ENCODE measurements around the gene ADGRD1.

The ADGRD1 gene

DNA sequence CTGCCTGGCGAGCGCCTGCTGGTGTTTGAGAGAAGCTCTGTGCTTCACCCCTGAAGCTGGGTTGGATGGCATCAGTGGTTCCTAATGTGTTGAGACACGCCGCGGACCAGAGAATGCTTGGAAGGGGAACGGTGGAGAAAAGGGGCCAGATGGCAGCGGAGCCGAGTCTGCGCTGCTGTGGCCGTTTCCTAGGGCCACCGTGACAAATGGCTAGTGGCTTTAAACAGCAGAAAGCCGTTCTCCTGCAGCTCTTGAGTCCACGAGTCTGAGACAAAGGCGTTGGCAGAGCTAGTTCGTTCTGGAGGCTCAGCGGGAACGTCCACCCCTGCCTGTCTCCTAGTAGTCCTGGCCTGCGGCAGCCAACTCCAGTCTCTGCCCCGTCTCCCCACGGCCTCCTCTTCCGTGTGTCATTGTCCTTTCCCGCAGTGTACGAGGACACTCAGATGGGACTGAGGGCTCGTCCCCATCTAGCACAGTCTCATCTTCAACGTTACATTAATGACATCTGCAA, 103.6 kb downstream of the ADGRD1 start:
- Histone ChIP-seq H3K9me3 (ENCODE audit: control insufficient read depth, low read length) (no peaks in the 10 kb centered on the region), H3K4me3 (ENCODE audit: low read length) (no peak overlapping the region), H3K9ac (ENCODE audit: low read length) (no peak overlapping the region), H3K27me3 (replicated peaks; ENCODE audit: control insufficient read depth, insufficient read depth, low read length) (peaks cover 9% of the 10 kb centered on the region), H3K4me1 (ENCODE audit: control insufficient read depth, insufficient read depth, low read length) (no peaks in the 10 kb centered on the region), H3K36me3 (ENCODE audit: control insufficient read depth, insufficient read depth, low read length, severe bottlenecking) (no peaks in the 10 kb centered on the region)
- DNase-seq (ENCODE audit: low read depth) = no peak

GRCh38 chr12:131057722-131058515, 104.2 kb downstream of the ADGRD1 start:
- Histone ChIP-seq H3K36me3 (ENCODE audit: control insufficient read depth, insufficient read depth, low read length, severe bottlenecking) (no peaks in the 10 kb centered on the region), H3K27me3 (replicated peaks; ENCODE audit: control insufficient read depth, insufficient read depth, low read length) (peaks cover 9% of the 10 kb centered on the region), H3K4me3 (ENCODE audit: low read length) (no peak overlapping the region), H3K4me1 (ENCODE audit: control insufficient read depth, insufficient read depth, low read length) (no peaks in the 10 kb centered on the region), H3K9me3 (ENCODE audit: control insufficient read depth, low read length) (no peaks in the 10 kb centered on the region), H3K9ac (ENCODE audit: low read length) (no peak overlapping the region)
- no peak for DNase-seq (ENCODE audit: low read depth)

- no peaks in the 10 kb centered on the region for H3K4me1 ChIP-seq (ENCODE audit: control insufficient read depth, insufficient read depth, low read length)
- no peak for DNase-seq (ENCODE audit: low read depth)
These were observed 105.0 kb downstream of the ADGRD1 start for GRCh38 chr12:131058700-131059099.

GRCh38 chr12:131060011-131060703, 106.5 kb downstream of the ADGRD1 start:
- no peak for DNase-seq (ENCODE audit: low read depth)
- Histone ChIP-seq H3K9ac (ENCODE audit: low read length) (no peak overlapping the region), H3K27me3 (replicated peaks; ENCODE audit: control insufficient read depth, insufficient read depth, low read length) (peaks cover 8% of the 10 kb centered on the region), H3K36me3 (ENCODE audit: control insufficient read depth, insufficient read depth, low read length, severe bottlenecking) (no peaks in the 10 kb centered on the region), H3K9me3 (ENCODE audit: control insufficient read depth, low read length) (no peaks in the 10 kb centered on the region), H3K4me3 (ENCODE audit: low read length) (no peak overlapping the region), H3K4me1 (ENCODE audit: control insufficient read depth, insufficient read depth, low read length) (no peaks in the 10 kb centered on the region)

More at GRCh38 chr12:131058700-131059099, 105.0 kb downstream of the ADGRD1 start:
- H3K36me3 ChIP-seq (ENCODE audit: control insufficient read depth, insufficient read depth, low read length, severe bottlenecking) = no peaks in the 10 kb centered on the region
- H3K27me3 ChIP-seq (replicated peaks; ENCODE audit: control insufficient read depth, insufficient read depth, low read length) = peaks cover 9% of the 10 kb centered on the region
- H3K9ac ChIP-seq (ENCODE audit: low read length) = no peak overlapping the region
- no peaks in the 10 kb centered on the region for H3K9me3 ChIP-seq (ENCODE audit: control insufficient read depth, low read length)
- no peak overlapping the region for H3K4me3 ChIP-seq (ENCODE audit: low read length)

- DNase-seq (ENCODE audit: low read depth) = no peak
- H3K36me3 ChIP-seq (ENCODE audit: control insufficient read depth, insufficient read depth, low read length, severe bottlenecking) = no peaks in the 10 kb centered on the region
- no peaks in the 10 kb centered on the region for H3K4me1 ChIP-seq (ENCODE audit: control insufficient read depth, insufficient read depth, low read length)
- no peak overlapping the region for H3K9ac ChIP-seq (ENCODE audit: low read length)
- H3K9me3 ChIP-seq (ENCODE audit: control insufficient read depth, low read length) = no peaks in the 10 kb centered on the region
- H3K27me3 ChIP-seq (replicated peaks; ENCODE audit: control insufficient read depth, insufficient read depth, low read length) = peaks cover 5% of the 10 kb centered on the region
- no peak overlapping the region for H3K4me3 ChIP-seq (ENCODE audit: low read length)
These were observed 107.5 kb downstream of the ADGRD1 start for GRCh38 chr12:131061041-131061806.

DNA sequence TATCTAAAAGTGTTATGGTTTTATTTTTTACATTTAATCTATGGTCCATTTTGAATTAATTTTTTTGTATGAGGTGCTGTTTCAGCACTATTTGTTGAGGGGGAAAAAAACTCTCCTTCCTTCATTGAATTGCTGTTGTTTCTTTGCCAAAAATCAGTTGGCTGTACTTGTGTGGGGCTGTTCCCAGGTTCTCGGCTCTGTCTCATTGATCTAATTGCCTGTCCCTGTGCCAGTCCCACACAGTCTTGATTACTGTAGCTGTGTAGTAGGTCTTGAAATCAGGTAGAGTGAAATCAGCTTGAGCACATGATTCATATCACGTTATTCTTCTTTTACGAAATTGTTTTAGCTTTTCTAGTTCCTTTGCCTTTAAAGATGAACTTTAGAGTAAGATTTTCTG, 109.7 kb downstream of the ADGRD1 start:
- Histone ChIP-seq H3K9ac (ENCODE audit: low read length) (no peak overlapping the region), H3K4me3 (ENCODE audit: low read length) (no peak overlapping the region), H3K9me3 (ENCODE audit: control insufficient read depth, low read length) (no peaks in the 10 kb centered on the region), H3K36me3 (ENCODE audit: control insufficient read depth, insufficient read depth, low read length, severe bottlenecking) (no peaks in the 10 kb centered on the region), H3K27me3 (replicated peaks; ENCODE audit: control insufficient read depth, insufficient read depth, low read length) (peaks cover 5% of the 10 kb centered on the region), H3K4me1 (ENCODE audit: control insufficient read depth, insufficient read depth, low read length) (no peaks in the 10 kb centered on the region)
- no peak for DNase-seq (ENCODE audit: low read depth)

GRCh38 chr12:131063960-131064359, 110.3 kb downstream of the ADGRD1 start:
- Histone ChIP-seq H3K4me1 (ENCODE audit: control insufficient read depth, insufficient read depth, low read length) (no peaks in the 10 kb centered on the region), H3K4me3 (ENCODE audit: low read length) (no peak overlapping the region), H3K9ac (ENCODE audit: low read length) (no peak overlapping the region), H3K36me3 (ENCODE audit: control insufficient read depth, insufficient read depth, low read length, severe bottlenecking) (no peaks in the 10 kb centered on the region), H3K27me3 (replicated peaks; ENCODE audit: control insufficient read depth, insufficient read depth, low read length) (peaks cover 5% of the 10 kb centered on the region), H3K9me3 (ENCODE audit: control insufficient read depth, low read length) (no peaks in the 10 kb centered on the region)
- no peak for DNase-seq (ENCODE audit: low read depth)

DNA sequence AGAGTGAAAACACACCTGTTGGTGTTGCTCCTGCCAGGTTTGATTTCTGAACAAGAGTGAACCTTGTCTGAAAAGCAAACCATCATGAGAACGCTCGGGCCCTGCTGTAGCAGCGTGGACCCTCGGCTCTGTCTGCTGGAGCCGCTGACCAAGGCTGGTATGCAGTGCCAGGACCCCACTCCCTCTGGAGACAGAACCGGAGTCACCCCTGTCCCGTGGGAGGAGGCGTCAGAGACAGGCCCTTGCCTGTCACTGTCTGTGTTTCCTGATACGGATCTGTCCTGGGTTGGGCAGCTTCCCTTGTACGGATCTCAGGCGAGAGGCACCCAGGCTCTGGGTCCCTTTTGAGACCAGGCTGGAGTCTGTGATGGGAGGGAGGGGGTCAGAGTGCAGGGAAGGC, 111.6 kb downstream of the ADGRD1 start:
- Histone ChIP-seq H3K9ac (ENCODE audit: low read length) (no peak overlapping the region), H3K4me1 (ENCODE audit: control insufficient read depth, insufficient read depth, low read length) (no peaks in the 10 kb centered on the region), H3K36me3 (ENCODE audit: control insufficient read depth, insufficient read depth, low read length, severe bottlenecking) (no peaks in the 10 kb centered on the region), H3K27me3 (replicated peaks; ENCODE audit: control insufficient read depth, insufficient read depth, low read length) (no peaks in the 10 kb centered on the region), H3K9me3 (ENCODE audit: control insufficient read depth, low read length) (no peaks in the 10 kb centered on the region), H3K4me3 (ENCODE audit: low read length) (no peak overlapping the region)
- DNase-seq (ENCODE audit: low read depth) = no peak

GRCh38 chr12:131065801-131066200, 112.1 kb downstream of the ADGRD1 start:
- no peaks in the 10 kb centered on the region for H3K9me3 ChIP-seq (ENCODE audit: control insufficient read depth, low read length)
- H3K27me3 ChIP-seq (replicated peaks; ENCODE audit: control insufficient read depth, insufficient read depth, low read length) = no peaks in the 10 kb centered on the region
- no peak overlapping the region for H3K4me3 ChIP-seq (ENCODE audit: low read length)
- H3K4me1 ChIP-seq (ENCODE audit: control insufficient read depth, insufficient read depth, low read length) = no peaks in the 10 kb centered on the region
- no peak for DNase-seq (ENCODE audit: low read depth)
- H3K9ac ChIP-seq (ENCODE audit: low read length) = no peak overlapping the region
- no peaks in the 10 kb centered on the region for H3K36me3 ChIP-seq (ENCODE audit: control insufficient read depth, insufficient read depth, low read length, severe bottlenecking)

GRCh38 chr12:131066207-131066885, 112.6 kb downstream of the ADGRD1 start:
- H3K9ac ChIP-seq (ENCODE audit: low read length) = no peak overlapping the region
- no peaks in the 10 kb centered on the region for H3K4me1 ChIP-seq (ENCODE audit: control insufficient read depth, insufficient read depth, low read length)
- H3K36me3 ChIP-seq (ENCODE audit: control insufficient read depth, insufficient read depth, low read length, severe bottlenecking) = no peaks in the 10 kb centered on the region
- H3K9me3 ChIP-seq (ENCODE audit: control insufficient read depth, low read length) = no peaks in the 10 kb centered on the region
- no peaks in the 10 kb centered on the region for H3K27me3 ChIP-seq (replicated peaks; ENCODE audit: control insufficient read depth, insufficient read depth, low read length)
- DNase-seq (ENCODE audit: low read depth) = no peak
- H3K4me3 ChIP-seq (ENCODE audit: low read length) = no peak overlapping the region
